ENCODE results near the gene USP31. TPM values are rescaled to one million over a fixed set of nuclear protein-coding genes. Genes with fewer than 3 reads are reported as not detected.
A peak's percentile ranks its signal among the peaks of the same experiment; 100 is the strongest.

USP31 gene
- total and polyA plus RNA-seq, 5 experiments from 2014 or later: 0.09 to 5.2 (median 0.89) TPM

DNA sequence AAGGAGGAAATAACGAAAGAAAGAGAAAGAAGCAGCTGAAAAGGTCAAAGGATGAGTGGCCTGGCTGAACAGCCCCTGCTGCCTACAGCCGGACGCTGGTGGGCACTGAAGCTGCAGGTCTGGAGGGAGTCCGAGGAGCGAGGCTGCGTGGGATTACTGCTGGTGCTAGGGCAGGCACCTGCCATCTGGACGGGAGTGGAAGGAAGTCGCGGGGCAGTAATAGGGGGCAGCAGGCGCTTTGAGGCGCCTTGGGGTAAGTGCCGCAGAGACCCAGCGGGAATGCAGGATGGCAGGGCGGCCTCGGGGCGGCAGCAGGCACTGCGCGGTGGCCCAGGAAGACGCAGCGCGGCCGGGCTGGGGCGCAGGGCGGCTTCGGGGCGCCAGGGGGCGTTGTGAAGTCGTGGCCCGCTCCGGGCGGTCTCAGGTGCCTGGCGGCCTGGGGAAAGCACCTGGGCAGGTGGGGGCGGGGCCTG, 33.0 kb upstream of the USP31 start:
- Mint-ChIP-seq H3K27ac (no peak overlapping the region), H3K36me3 (no peaks in the 10 kb centered on the region), H3K9me3 (no peaks in the 10 kb centered on the region), H3K4me1 (peaks cover 5 to 17% (median 15%) of the 10 kb centered on the region in 4 donors), H3K27me3 (peaks cover 36 to 76% (median 58%) of the 10 kb centered on the region in 5 donors), H3K4me3 (peak overlapping the region; percentile 8 to 88 (median 71))
- DNase-seq (peak; percentile 51 to 85 (median 71)), ATAC-seq (peak; percentile 99)
- POLR2A ChIA-PET: no interaction called here

DNA sequence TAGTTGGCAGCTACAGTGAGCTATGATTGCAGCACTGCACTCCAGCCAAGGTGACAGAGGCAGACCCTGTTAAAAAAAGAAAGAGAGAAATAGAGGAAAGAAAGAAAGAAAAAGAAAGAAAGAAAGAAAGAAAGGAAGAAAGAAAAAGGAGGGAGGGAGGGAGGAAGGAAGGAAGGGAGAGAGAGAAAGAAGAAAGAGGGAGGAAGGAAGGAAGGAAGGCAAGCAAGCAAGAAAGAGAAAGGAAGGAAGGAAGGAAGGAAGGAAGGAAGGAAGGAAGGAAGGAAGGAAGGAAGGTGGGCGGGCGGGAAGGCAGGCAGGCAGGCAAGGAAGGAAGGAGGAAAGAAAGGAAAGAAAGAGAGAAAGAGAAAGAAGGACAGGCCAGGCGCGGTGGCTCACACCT, 32.3 kb upstream of the USP31 start:
- Mint-ChIP-seq H3K27me3 (peaks cover 37 to 77% (median 61%) of the 10 kb centered on the region in 5 donors), H3K9me3 (no peaks in the 10 kb centered on the region), H3K4me3 (peak overlapping the region in 7 of 10 donors; percentile 24 to 88 (median 45)), H3K27ac (peak overlapping the region in 1 of 10 donors; percentile 13), H3K4me1 (peaks cover 5 to 17% (median 15%) of the 10 kb centered on the region in 4 donors), H3K36me3 (no peaks in the 10 kb centered on the region)
- DNase-seq: no peak
- POLR2A ChIA-PET: no interaction called here
- no peak for ATAC-seq

DNA sequence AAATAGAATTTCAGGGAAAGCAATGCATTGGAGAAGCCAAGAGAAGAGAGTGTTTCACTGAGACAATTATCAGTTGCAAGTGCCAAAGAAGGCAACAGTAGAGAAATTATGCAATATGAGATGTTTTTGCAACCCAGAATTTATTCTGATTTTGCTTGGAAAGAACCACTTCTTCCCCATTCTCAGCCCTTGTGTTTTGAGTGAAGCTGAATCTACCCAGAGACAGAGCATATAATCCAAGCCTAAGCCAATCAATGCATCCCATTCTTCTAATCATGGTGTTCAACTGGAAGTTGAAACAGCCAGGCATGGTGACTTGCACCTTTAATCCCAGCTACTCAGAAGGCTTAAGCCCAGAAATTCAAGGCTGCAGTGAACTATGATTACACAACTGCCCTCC, 26.4 kb upstream of the USP31 start:
- Mint-ChIP-seq H3K36me3 (no peaks in the 10 kb centered on the region), H3K9me3 (peaks cover 0 to 3% (median 0%) of the 10 kb centered on the region in 9 donors), H3K27me3 (peaks cover 44 to 77% (median 56%) of the 10 kb centered on the region in 5 donors), H3K4me1 (no peaks in the 10 kb centered on the region), H3K4me3 (no peak overlapping the region), H3K27ac (no peak overlapping the region)
- ATAC-seq (no peak), DNase-seq (no peak)
- POLR2A ChIA-PET: no interaction called here

DNA sequence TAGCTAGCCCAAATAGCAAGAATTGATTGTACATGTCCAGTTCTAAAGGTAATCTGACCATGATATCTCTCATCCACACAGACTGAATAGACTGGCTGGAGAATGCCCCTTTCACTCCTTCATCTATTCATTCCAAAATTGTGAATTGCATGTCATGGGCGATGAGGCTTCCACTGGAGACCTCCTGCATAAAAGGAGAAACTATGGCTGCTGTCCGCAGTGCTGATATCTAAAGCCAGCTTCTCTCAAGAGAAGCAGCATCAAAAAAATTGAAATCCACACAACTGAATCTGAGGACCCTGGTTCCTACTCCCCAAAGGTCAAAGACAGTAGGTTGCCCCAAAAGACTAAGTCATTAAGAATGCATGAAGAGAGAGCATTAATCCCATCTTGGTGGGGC, 25.4 kb upstream of the USP31 start:
- no peak for ATAC-seq
- Mint-ChIP-seq H3K4me1 (no peaks in the 10 kb centered on the region), H3K36me3 (no peaks in the 10 kb centered on the region), H3K4me3 (no peak overlapping the region), H3K9me3 (peaks cover 0 to 3% (median 0%) of the 10 kb centered on the region in 9 donors), H3K27me3 (peaks cover 44 to 77% (median 57%) of the 10 kb centered on the region in 5 donors), H3K27ac (no peak overlapping the region)
- no peak for DNase-seq
- POLR2A ChIA-PET: no interaction called here

DNA sequence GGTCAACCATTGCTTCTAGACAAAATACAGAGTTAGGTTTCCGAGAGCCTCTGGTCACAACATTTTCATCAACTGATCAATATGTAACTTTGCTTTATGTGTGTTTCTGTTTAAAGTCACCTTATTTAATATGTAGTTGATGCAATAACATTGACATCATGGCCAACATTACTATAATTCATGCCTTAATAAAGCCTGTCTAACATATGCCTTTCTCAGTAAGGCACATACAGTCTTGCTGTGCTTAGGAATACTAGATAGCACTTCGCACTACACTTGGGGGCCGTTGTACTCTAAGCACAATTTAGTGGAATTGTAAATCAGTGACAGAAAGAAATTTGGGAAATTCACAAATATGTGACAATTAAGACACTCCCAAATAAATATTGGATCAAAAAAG, 23.7 kb upstream of the USP31 start:
- DNase-seq: no peak
- Mint-ChIP-seq H3K27me3 (peaks cover 34 to 64% (median 54%) of the 10 kb centered on the region in 5 donors), H3K4me3 (no peak overlapping the region), H3K4me1 (no peaks in the 10 kb centered on the region), H3K9me3 (peaks cover 0 to 3% (median 0%) of the 10 kb centered on the region in 9 donors), H3K36me3 (no peaks in the 10 kb centered on the region), H3K27ac (no peak overlapping the region)
- POLR2A ChIA-PET: no interaction called here
- ATAC-seq: no peak

DNA sequence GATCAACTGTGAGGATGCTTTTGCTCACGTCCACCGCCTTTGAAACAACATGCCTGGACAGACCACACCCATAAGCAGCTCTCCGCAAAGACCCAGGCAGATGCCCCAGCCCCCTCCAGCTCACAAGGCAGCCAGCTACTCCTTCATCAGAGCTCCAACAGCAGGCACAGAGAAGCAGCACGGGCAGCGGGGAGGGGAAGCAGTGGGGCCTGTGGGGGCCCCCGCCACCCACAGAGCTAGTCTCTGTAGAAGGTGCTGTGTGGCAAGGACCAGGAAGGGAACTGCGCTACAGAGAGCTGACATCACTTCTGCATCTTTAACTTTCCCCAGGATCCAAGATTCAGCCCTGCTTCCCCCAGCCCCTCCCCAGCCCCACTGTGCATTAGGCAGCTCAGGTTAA, 23.3 kb upstream of the USP31 start:
- POLR2A ChIA-PET: no interaction called here
- ATAC-seq (no peak), DNase-seq (no peak)
- Mint-ChIP-seq H3K27me3 (peaks cover 37 to 62% (median 57%) of the 10 kb centered on the region in 5 donors), H3K4me3 (no peak overlapping the region), H3K4me1 (no peaks in the 10 kb centered on the region), H3K9me3 (peaks cover 0 to 3% (median 0%) of the 10 kb centered on the region in 9 donors), H3K27ac (no peak overlapping the region), H3K36me3 (no peaks in the 10 kb centered on the region)

DNA sequence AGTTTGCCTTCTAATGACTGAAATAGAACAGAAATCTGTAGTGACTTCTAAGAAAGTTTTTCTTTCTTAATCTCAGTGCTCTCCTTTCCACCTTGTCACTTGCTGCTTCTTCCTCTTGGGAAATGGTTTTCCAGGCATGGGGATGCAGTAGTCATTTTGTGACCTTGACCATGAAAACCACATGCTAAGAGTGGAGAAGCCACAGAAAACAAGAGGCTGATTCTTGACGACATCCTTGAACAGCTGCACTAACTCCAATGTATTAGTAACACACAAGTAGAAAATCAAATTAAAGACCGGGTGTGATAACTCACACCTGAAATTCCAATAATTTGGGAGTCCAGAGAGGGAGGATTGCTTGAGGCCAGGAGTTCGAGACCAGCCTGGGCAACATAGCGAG, 15.5 kb upstream of the USP31 start:
- POLR2A ChIA-PET: no interaction called here

DNA sequence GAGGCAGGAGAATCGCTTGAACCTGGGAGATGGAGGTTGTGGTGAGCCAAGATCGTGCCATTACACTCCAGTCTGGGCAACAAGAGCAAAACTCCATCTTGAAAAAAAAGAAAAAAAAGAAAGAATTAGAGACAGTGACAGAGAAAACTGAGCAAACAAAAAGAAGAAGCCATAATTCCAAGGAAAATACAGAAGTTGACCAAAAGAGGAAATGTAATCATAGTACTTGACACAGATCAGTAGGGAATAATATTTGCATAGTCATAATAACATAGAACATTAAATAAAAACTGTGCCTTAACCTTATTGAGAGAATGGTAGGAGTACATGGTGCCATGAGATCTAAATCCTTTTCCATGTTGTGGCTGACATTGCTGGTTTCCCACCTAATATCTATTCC, 14.7 kb upstream of the USP31 start:
- H3K36me3 Mint-ChIP-seq: no peaks in the 10 kb centered on the region
- no peak overlapping the region for H3K4me3 Mint-ChIP-seq
- H3K27ac Mint-ChIP-seq: no peak overlapping the region
- POLR2A ChIA-PET: no interaction called here
- H3K27me3 Mint-ChIP-seq: peaks cover 28 to 68% (median 50%) of the 10 kb centered on the region in 5 donors
- no peaks in the 10 kb centered on the region for H3K4me1 Mint-ChIP-seq
- DNase-seq: no peak
- H3K9me3 Mint-ChIP-seq: no peaks in the 10 kb centered on the region
- ATAC-seq: no peak

More for the DNA sequence above, 15.5 kb upstream of the USP31 start:
- DNase-seq: no peak
- Mint-ChIP-seq H3K4me1 (no peaks in the 10 kb centered on the region), H3K4me3 (no peak overlapping the region), H3K27me3 (peaks cover 28 to 62% (median 50%) of the 10 kb centered on the region in 5 donors), H3K36me3 (no peaks in the 10 kb centered on the region), H3K27ac (no peak overlapping the region), H3K9me3 (no peaks in the 10 kb centered on the region)
- no peak for ATAC-seq

DNA sequence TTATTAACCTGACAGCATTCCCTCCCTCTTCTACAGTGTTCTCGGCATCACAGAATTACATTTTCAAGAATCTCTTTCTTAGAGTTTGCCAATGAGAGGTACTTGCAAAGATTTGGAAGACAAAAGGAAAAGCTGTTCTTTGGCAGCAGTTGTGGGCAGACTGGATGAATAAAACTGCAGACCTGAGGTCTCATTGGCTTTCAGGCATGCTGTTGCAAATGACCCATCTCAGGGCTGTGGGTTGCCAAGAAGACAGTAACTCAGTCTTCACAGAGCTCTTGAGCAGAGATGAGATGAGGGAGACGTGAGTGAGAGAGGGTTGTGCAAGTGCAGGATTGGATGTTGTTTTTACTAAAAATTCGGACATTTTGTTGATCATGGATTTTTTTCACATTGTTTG, 11.3 kb upstream of the USP31 start:
- peaks cover 5 to 12% (median 7%) of the 10 kb centered on the region in 4 donors for H3K4me1 Mint-ChIP-seq
- no peaks in the 10 kb centered on the region for H3K9me3 Mint-ChIP-seq
- no peak for DNase-seq
- H3K36me3 Mint-ChIP-seq: peaks cover 0 to 2% (median 0%) of the 10 kb centered on the region in 3 donors
- no peak overlapping the region for H3K27ac Mint-ChIP-seq
- POLR2A ChIA-PET: interaction anchor here (0.6 kb wide), 1 partner anchor 292 kb away, joined by 3 read pairs; the partner anchor contains the start of gene COG7
- no peak for ATAC-seq
- H3K4me3 Mint-ChIP-seq: no peak overlapping the region
- H3K27me3 Mint-ChIP-seq: peaks cover 18 to 68% (median 33%) of the 10 kb centered on the region in 5 donors

DNA sequence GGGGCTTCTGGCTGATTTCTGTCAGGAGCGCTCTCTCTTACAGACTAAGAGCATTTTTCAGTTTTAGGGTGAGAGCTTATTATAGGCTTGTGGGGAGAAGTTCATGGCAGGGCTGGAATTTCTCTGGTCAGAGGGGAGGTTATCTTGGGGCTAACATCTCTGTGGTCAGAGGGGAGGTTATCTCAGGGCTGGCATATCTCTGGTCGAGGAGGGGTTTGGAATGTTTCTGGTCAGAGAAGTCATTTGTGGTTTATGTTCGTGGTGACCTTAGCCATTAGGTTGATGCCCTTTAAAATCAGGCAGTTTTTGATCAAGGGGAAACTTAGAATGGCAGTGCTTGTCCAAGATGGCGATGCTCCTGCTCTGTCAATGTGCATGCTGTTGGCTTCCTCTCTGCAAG, 10.8 kb upstream of the USP31 start:
- H3K9me3 Mint-ChIP-seq: no peaks in the 10 kb centered on the region
- peaks cover 0 to 2% (median 0%) of the 10 kb centered on the region in 3 donors for H3K36me3 Mint-ChIP-seq
- H3K4me3 Mint-ChIP-seq: no peak overlapping the region
- POLR2A ChIA-PET: no interaction called here
- peaks cover 16 to 73% (median 32%) of the 10 kb centered on the region in 5 donors for H3K27me3 Mint-ChIP-seq
- DNase-seq (no peak), ATAC-seq (no peak)
- H3K4me1 Mint-ChIP-seq: peaks cover 5 to 12% (median 8%) of the 10 kb centered on the region in 4 donors
- no peak overlapping the region for H3K27ac Mint-ChIP-seq

DNA sequence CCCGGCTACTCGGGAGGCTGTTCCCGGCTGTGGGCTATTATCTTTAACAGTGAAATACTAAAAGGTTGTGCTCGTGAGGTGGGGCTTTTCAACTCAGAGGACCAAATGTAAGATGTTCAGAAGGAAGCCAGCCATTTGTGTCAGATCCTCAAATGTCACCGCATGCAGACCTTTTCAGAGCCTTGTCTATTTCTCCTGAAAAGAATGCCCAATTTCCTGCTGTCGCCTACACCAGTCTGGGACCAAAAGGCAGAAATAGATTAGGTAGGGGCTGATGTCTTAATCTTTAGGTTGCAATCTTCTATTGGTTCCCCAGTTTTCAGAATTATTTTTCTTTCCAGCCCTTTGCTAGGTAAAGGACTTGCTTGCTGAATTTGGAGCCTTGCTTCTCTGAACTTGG, 8.9 kb upstream of the USP31 start:
- no peak for ATAC-seq
- POLR2A ChIA-PET: no interaction called here

DNA sequence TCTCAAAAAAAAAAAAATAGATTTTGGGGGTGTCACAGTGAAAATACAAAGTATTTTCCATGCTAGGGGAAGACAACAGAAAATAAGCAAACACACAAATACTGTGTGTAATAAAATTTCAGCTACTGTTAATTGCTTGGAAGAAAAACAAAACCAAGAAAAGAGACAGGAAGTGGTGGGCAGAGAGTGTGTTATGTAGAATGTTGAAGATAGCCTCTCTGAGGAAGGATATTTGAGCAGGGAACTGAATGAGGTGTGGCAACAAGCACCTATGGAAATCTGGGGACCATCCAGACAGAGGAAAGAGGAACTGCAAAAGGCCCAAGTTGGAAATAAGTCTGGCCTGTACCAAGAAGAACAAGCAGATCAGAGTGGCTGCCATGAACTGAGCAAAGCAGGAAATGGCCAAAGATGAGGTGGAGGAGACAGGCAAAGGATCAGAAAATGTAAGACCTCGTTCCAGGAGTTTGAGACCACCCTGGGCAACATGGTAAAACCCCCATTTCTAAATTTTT, 7.8 kb upstream of the USP31 start:
- Mint-ChIP-seq H3K27ac (peak overlapping the region in 3 of 10 donors; percentile 3 to 67 (median 7)), H3K9me3 (no peaks in the 10 kb centered on the region), H3K27me3 (peaks cover 6 to 54% (median 24%) of the 10 kb centered on the region in 5 donors), H3K4me1 (peaks cover 5 to 12% (median 8%) of the 10 kb centered on the region in 4 donors), H3K4me3 (peak overlapping the region in 2 of 10 donors; percentile 3 to 15), H3K36me3 (peaks cover 0 to 2% (median 0%) of the 10 kb centered on the region in 3 donors)
- POLR2A ChIA-PET: interaction anchor here (0.7 kb wide), 1 partner anchor 20 kb away, joined by 3 read pairs; no protein-coding TSS in a partner anchor
- ATAC-seq: no peak
- no peak for DNase-seq

More for the DNA sequence above, 8.9 kb upstream of the USP31 start:
- no peak overlapping the region for H3K27ac Mint-ChIP-seq
- peaks cover 5 to 12% (median 8%) of the 10 kb centered on the region in 4 donors for H3K4me1 Mint-ChIP-seq
- H3K36me3 Mint-ChIP-seq: peaks cover 0 to 2% (median 0%) of the 10 kb centered on the region in 3 donors
- H3K27me3 Mint-ChIP-seq: peaks cover 9 to 65% (median 18%) of the 10 kb centered on the region in 5 donors
- no peak for DNase-seq
- H3K9me3 Mint-ChIP-seq: no peaks in the 10 kb centered on the region
- H3K4me3 Mint-ChIP-seq: no peak overlapping the region

DNA sequence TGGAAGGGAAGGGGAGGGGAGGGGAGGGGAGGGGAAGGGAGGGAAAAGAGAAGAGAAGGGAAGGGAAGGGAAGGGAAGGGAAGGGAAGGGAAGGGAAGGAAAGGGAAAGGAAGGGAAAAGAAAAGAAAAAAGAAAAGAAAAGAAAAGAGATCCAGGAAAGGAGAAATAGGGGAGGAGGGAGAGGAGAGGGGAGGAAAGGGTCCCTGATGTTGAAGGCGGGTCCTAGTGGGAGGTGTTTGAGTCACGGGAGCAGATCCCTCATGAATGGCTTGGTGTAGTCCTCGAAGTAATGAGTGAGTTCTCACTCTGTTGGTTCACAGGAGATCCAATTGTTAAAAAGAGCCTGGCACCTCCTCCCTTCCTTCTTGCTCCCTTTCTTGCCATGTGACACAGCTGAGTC, 6.9 kb upstream of the USP31 start:
- H3K27me3 Mint-ChIP-seq: peaks cover 3 to 48% (median 19%) of the 10 kb centered on the region in 5 donors
- peaks cover 0 to 2% (median 0%) of the 10 kb centered on the region in 3 donors for H3K36me3 Mint-ChIP-seq
- ATAC-seq (no peak), DNase-seq (no peak)
- H3K9me3 Mint-ChIP-seq: no peaks in the 10 kb centered on the region
- peaks cover 5 to 12% (median 8%) of the 10 kb centered on the region in 4 donors for H3K4me1 Mint-ChIP-seq
- POLR2A ChIA-PET: no interaction called here
- H3K4me3 Mint-ChIP-seq: no peak overlapping the region
- no peak overlapping the region for H3K27ac Mint-ChIP-seq

All from naive thymus-derived CD8-positive, alpha-beta T cell (primary cell).